Suprapubic skin (tissue), 4 donors: ENCODE data around the gene ESRRB. TPM values are rescaled to one million over a fixed set of nuclear protein-coding genes. Genes with fewer than 3 reads are reported as not detected.

Source experiments
- DNase-seq, 2 donors: peaks; one replicate each; pipeline ENCODE4 v3.0.0-alpha.2; 2019; ENCODE audit warnings: low spot score in 2 of 2
- H3K27ac ChIP-seq: fragments of 200-600 bp; sonication (generic); one replicate; pipeline ENCODE4 v1.5.1; 2019
- H3K27me3 ChIP-seq: fragments of 200-600 bp; sonication (generic); one replicate; pipeline ENCODE4 v1.5.1; 2019
- H3K36me3 ChIP-seq: fragments of 200-600 bp; sonication (generic); one replicate; pipeline ENCODE4 v1.5.1; 2019
- H3K4me1 ChIP-seq: fragments of 200-600 bp; sonication (generic); one replicate; pipeline ENCODE4 v1.5.1; 2019
- H3K4me3 ChIP-seq: fragments of 200-600 bp; sonication (generic); one replicate; pipeline ENCODE4 v1.5.1; 2019; ENCODE audit warnings: mild to moderate bottlenecking
- H3K9me3 ChIP-seq: fragments of 200-600 bp; sonication (generic); one replicate; pipeline ENCODE4 v1.5.1; 2019
- EP300 ChIP-seq: sonication (generic); formaldehyde crosslinking; IDR thresholded peaks from one replicate; pipeline ENCODE4 v1.6.1; 2017; ENCODE audit warnings: antibody characterized with exemption
- POLR2A ChIP-seq, 2 donors: fragments of 450-650 bp; IDR thresholded peaks; one replicate each; pipeline ENCODE4 v1.6.1; 2017; ENCODE audit warnings: antibody characterized with exemption in 2 of 2, mild to moderate bottlenecking in 2 of 2, moderate library complexity in 2 of 2
- POLR2AphosphoS5 ChIP-seq, 3 donors: sonication (generic); formaldehyde crosslinking; IDR thresholded peaks; one replicate each; pipeline ENCODE4 v1.6.1; 2017; ENCODE audit warnings: antibody characterized with exemption in 3 of 3
- WGBS: methylation state at CpG from one replicate; pipeline ENCODE4 v1.1.5; 2018; 5-methylcytosine and 5-hydroxymethylcytosine counted together
- total RNA-seq, 4 donors: library from RNA; depleted of rRNA; stranded (reverse); fragments of >200 nt; gene quantifications; one replicate each; pipeline ENCODE4 v1.1.0, GENCODE V29; 2016
- TF ChIP-seq, protein P1 (sequence below), 2 donors: fragments of 200-600 bp in 1 of 2; fragments of 450-650 bp in 1 of 2; sonication (generic) in 1 of 2; IDR thresholded peaks; one replicate each; pipeline ENCODE4 v1.5.1; 2016 to 2019; ENCODE audit warnings: antibody characterized with exemption in 2 of 2, mild to moderate bottlenecking in 1 of 2, moderate library complexity in 1 of 2

Gene ESRRB
- total RNA-seq, 4 donors from 2014 or later, result 0.38 TPM; not detected in 3

GRCh38 chr14:76457841-76458240, 81.9 kb downstream of the ESRRB start:
- Histone ChIP-seq H3K4me1 (no peaks in the 10 kb centered on the region), H3K9me3 (no peaks in the 10 kb centered on the region), H3K4me3 (no peak overlapping the region), H3K27ac (no peak overlapping the region), H3K27me3 (no peaks in the 10 kb centered on the region), H3K36me3 (no peaks in the 10 kb centered on the region)
- DNase-seq, result no peak
- TF ChIP-seq EP300, result no peak
- no peak for TF ChIP-seq POLR2A (IDR thresholded peaks at IDR 0.05)
- TF ChIP-seq POLR2AphosphoS5 (IDR thresholded peaks at IDR 0.05), result no peak
- TF ChIP-seq, protein P1, sequence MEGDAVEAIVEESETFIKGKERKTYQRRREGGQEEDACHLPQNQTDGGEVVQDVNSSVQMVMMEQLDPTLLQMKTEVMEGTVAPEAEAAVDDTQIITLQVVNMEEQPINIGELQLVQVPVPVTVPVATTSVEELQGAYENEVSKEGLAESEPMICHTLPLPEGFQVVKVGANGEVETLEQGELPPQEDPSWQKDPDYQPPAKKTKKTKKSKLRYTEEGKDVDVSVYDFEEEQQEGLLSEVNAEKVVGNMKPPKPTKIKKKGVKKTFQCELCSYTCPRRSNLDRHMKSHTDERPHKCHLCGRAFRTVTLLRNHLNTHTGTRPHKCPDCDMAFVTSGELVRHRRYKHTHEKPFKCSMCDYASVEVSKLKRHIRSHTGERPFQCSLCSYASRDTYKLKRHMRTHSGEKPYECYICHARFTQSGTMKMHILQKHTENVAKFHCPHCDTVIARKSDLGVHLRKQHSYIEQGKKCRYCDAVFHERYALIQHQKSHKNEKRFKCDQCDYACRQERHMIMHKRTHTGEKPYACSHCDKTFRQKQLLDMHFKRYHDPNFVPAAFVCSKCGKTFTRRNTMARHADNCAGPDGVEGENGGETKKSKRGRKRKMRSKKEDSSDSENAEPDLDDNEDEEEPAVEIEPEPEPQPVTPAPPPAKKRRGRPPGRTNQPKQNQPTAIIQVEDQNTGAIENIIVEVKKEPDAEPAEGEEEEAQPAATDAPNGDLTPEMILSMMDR (IDR thresholded peaks at IDR 0.05), result no peak
- WGBS, result 79% methylated on average over 4 of the region's 5 CpGs

DNA sequence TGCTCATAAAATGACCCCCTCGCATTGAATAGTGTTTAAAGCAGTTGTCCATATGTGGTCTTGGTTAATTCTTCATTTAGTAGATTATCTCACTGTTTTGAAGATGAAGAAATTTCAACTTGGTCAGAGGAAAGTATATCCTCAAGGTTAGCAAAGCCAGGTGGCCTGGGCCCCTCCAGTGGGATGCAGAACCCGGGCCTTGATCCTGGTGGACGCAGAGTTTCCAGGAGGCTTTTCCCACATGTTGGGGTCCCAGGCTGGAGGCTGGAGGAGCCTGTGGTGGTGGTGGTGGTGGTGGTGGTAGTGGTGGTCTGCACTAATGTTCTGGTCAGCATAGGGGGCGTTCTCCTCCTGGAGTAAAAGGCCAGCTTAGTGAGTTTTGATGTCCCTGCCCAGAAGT, 85.9 kb downstream of the ESRRB start:
- 96% methylated on average over 4 of the region's 4 CpGs for WGBS
- H3K4me1 ChIP-seq, result no peaks in the 10 kb centered on the region
- no peak overlapping the region for H3K27ac ChIP-seq
- H3K4me3 ChIP-seq, result no peak overlapping the region
- TF ChIP-seq POLR2AphosphoS5 (IDR thresholded peaks at IDR 0.05) (no peak), EP300 (no peak), POLR2A (IDR thresholded peaks at IDR 0.05) (no peak)
- TF ChIP-seq, protein P1 (IDR thresholded peaks at IDR 0.05), result no peak
- no peak for DNase-seq
- H3K9me3 ChIP-seq, result no peaks in the 10 kb centered on the region
- H3K27me3 ChIP-seq, result no peaks in the 10 kb centered on the region
- no peaks in the 10 kb centered on the region for H3K36me3 ChIP-seq

DNA sequence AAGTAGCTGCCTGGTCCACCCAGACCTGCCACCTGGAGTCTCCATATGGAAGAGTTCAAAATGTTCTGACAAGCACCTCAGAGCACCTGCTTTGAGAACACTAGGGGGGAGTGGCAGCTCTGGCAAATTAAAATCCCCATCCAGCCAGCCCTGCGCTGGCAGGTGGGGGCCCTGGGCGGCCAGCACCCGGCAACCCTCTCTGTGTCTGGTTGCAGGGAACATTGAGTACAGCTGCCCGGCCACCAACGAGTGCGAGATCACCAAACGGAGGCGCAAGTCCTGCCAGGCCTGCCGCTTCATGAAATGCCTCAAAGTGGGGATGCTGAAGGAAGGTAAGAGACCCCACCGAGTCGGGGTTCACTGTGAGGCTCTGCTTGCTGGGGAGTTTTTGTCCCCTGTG, 86.4 kb downstream of the ESRRB start:
- no peak overlapping the region for H3K27ac ChIP-seq
- H3K4me3 ChIP-seq, result no peak overlapping the region
- TF ChIP-seq POLR2AphosphoS5 (IDR thresholded peaks at IDR 0.05) (no peak), POLR2A (IDR thresholded peaks at IDR 0.05) (no peak), EP300 (no peak)
- TF ChIP-seq, protein P1 (IDR thresholded peaks at IDR 0.05), result no peak
- no peaks in the 10 kb centered on the region for H3K36me3 ChIP-seq
- no peaks in the 10 kb centered on the region for H3K27me3 ChIP-seq
- 96% methylated on average over 8 of the region's 11 CpGs for WGBS
- DNase-seq, result no peak
- H3K9me3 ChIP-seq, result no peaks in the 10 kb centered on the region
- H3K4me1 ChIP-seq, result no peaks in the 10 kb centered on the region

DNA sequence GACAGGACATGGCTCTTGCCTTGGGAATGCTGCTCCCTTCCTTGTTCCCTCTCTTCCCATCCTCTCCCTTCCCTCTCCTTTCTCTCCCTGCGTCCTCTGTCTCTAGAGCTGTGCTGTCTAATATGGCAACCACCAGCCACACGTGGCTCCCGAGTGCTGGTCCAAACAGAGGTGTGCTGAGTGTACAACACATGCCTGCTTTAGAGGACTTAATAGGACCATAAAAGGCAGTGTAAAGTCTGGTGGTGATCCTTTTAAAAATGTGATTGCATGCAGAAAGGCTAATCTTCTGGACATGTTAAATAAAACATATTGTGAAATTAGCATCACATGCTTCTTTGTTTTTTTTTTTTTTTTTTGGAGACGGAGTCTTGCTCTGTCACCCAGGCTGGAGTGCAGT, 87.2 kb downstream of the ESRRB start:
- no peak for DNase-seq
- no peak overlapping the region for H3K4me3 ChIP-seq
- no peaks in the 10 kb centered on the region for H3K27me3 ChIP-seq
- TF ChIP-seq, protein P1 (IDR thresholded peaks at IDR 0.05), result no peak
- TF ChIP-seq POLR2AphosphoS5 (IDR thresholded peaks at IDR 0.05), result no peak
- no peak for TF ChIP-seq EP300
- no peak for TF ChIP-seq POLR2A (IDR thresholded peaks at IDR 0.05)
- H3K36me3 ChIP-seq, result no peaks in the 10 kb centered on the region
- no peak overlapping the region for H3K27ac ChIP-seq
- H3K4me1 ChIP-seq, result no peaks in the 10 kb centered on the region
- WGBS, result 65% methylated on average over 4 of the region's 4 CpGs
- H3K9me3 ChIP-seq, result no peaks in the 10 kb centered on the region

DNA sequence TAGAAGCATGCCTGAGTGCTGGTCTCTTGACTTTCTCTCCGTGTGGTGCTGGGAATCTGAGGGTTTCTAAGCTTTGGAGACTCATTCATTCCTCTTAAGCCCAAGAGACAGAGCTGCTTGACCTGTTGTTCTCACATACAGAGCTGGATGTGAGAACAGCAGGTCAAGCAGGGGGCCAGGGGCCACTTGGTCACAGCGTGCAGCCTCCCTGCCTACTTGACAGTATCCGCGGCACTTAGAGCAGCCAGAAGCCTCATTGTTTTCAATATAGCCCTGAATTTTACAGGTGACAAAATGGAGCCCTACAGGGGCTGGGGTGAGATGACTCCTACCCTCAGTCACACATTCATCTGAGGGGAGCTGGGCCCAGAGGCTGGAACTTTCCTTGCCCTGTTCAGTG, 88.9 kb downstream of the ESRRB start:
- 85% methylated on average over 4 of the region's 4 CpGs for WGBS
- no peak for TF ChIP-seq EP300
- TF ChIP-seq POLR2AphosphoS5 (IDR thresholded peaks at IDR 0.05), result no peak
- TF ChIP-seq POLR2A (IDR thresholded peaks at IDR 0.05), result no peak
- TF ChIP-seq, protein P1 (IDR thresholded peaks at IDR 0.05), result no peak
- Histone ChIP-seq H3K4me3 (no peak overlapping the region), H3K27ac (no peak overlapping the region), H3K27me3 (no peaks in the 10 kb centered on the region), H3K4me1 (no peaks in the 10 kb centered on the region), H3K36me3 (no peaks in the 10 kb centered on the region), H3K9me3 (no peaks in the 10 kb centered on the region)
- no peak for DNase-seq
